Kidney (tissue), 14 donors: Measurements from ENCODE around the gene SPINK2. TPM values are rescaled to one million over a fixed set of nuclear protein-coding genes. Genes with fewer than 3 reads are reported as not detected.

ENCODE experiments used
- DNase-seq, 5 donors: peaks; one replicate each; pipeline ENCODE4 v3.0.0-alpha.2; 2013 to 2020
- FAIRE-seq: peaks from 2 replicates; lab custom pipeline; 2012; peaks lifted over from hg19 to GRCh38; lab: Jason Lieb, UNC
- H3K27ac ChIP-seq, 2 donors: one replicate each; pipeline ENCODE4 v1.7.0; 2013; ENCODE audit warnings: low read depth in 2 of 2, low read length in 2 of 2, inconsistent platforms in 1 of 2
- H3K27me3 ChIP-seq: one replicate; pipeline ENCODE4 v1.7.1; 2013; ENCODE audit warnings: low read length, inconsistent platforms; ENCODE audit not compliant: control insufficient read depth, insufficient read depth
- H3K36me3 ChIP-seq, 3 donors: one replicate each; pipeline versions ENCODE4 v1.7.0 to v1.7.1; 2013; ENCODE audit warnings: low read length in 3 of 3, control low read depth in 1 of 3, inconsistent platforms in 1 of 3; ENCODE audit not compliant: insufficient read depth in 3 of 3, control insufficient read depth in 2 of 3
- H3K4me1 ChIP-seq, 3 donors: one replicate each; pipeline versions ENCODE4 v1.7.0 to v1.7.1; 2013; ENCODE audit warnings: low read length in 3 of 3, inconsistent platforms in 1 of 3, low read depth in 1 of 3; ENCODE audit not compliant: control insufficient read depth in 2 of 3, insufficient read depth in 2 of 3
- H3K4me3 ChIP-seq, 3 donors: one replicate each; pipeline versions ENCODE4 v1.7.0 to v1.8.1; 2013; ENCODE audit warnings: low read length in 3 of 3, control low read depth in 1 of 3, inconsistent platforms in 1 of 3
- H3K9ac ChIP-seq, 3 donors: one replicate each; pipeline versions ENCODE4 v1.7.0 to v1.7.1; 2013; ENCODE audit warnings: low read length in 3 of 3, control low read depth in 1 of 3, inconsistent platforms in 1 of 3
- H3K9me3 ChIP-seq, 3 donors: one replicate each; pipeline versions ENCODE4 v1.7.0 to v1.7.1; 2013; ENCODE audit warnings: low read length in 3 of 3, control low read depth in 1 of 3, inconsistent platforms in 1 of 3; ENCODE audit not compliant: control insufficient read depth in 2 of 3, insufficient read depth in 1 of 3
- CTCF ChIP-seq: IDR thresholded peaks from 3 replicates; pipeline ENCODE4 v1.5.1; 2012; ENCODE audit warnings: mild to moderate bottlenecking, moderate library complexity, borderline replicate concordance; ENCODE audit not compliant: insufficient read depth; ENCODE audit errors: extremely low read depth
- intact Hi-C: fragments of 100-400 bp; cut with DNase I; formaldehyde crosslinking; loops from one replicate; pipeline ENCODE4 v1.11.1; 2022
- polyA plus RNA-seq: library from polyadenylated mRNA; stranded (reverse); fragments of 350-450 nt; fragmentation: Illumina TruSeq; extraction: RNeasy Lipid Tissue Mini Kit (QIAGEN cat#74804); gene quantifications from one replicate; pipeline ENCODE4 v1.2.3, GENCODE V29; 2014; ENCODE audit warnings: low read depth, low replicate concordance; ENCODE audit not compliant: insufficient read depth
- total RNA-seq: library from RNA; stranded (reverse); fragmentation: NEBNext Ultra II Directional; extraction: Animal tissue kit (Norgen Biotek cat#: 25700); gene quantifications from one replicate; pipeline ENCODE4 v1.2.1, GENCODE V29; 2021
- donor health status: control.
- donor health status: control.
- donor health status: control.
- donor health status: control.
- donor health status: control.
- donor health status: DM: yes; HTN: yes; CAD: no.
- donor health status: Normal renal cell carcinoma (clear cell type).

SPINK2 gene
- total and polyA plus RNA-seq, 2 donors from 2014 or later = 1.0 TPM; not detected in 1

GRCh38 chr4:56764775-56765174 lies 56.7 kb downstream of the SPINK2 start:
- no peak for TF ChIP-seq CTCF
- FAIRE-seq = no peak
- Histone ChIP-seq H3K9ac (no peak overlapping the region), H3K27ac (no peak overlapping the region), H3K4me3 (no peak overlapping the region), H3K27me3 (no peaks in the 10 kb centered on the region), H3K4me1 (no peaks in the 10 kb centered on the region), H3K36me3 (no peaks in the 10 kb centered on the region), H3K9me3 (no peaks in the 10 kb centered on the region)
- DNase-seq = no peak
- intact Hi-C loops = no loop called here

GRCh38 chr4:56764223-56764622 lies 57.3 kb downstream of the SPINK2 start:
- FAIRE-seq = no peak
- no peaks in the 10 kb centered on the region for H3K4me1 ChIP-seq
- intact Hi-C loops = no loop called here
- no peak for TF ChIP-seq CTCF
- H3K9ac ChIP-seq = no peak overlapping the region
- H3K9me3 ChIP-seq = no peaks in the 10 kb centered on the region
- no peak overlapping the region for H3K27ac ChIP-seq
- no peaks in the 10 kb centered on the region for H3K27me3 ChIP-seq
- H3K4me3 ChIP-seq = no peak overlapping the region
- H3K36me3 ChIP-seq = no peaks in the 10 kb centered on the region
- no peak for DNase-seq

- no peak for FAIRE-seq
- DNase-seq = no peak
- H3K9me3 ChIP-seq = no peaks in the 10 kb centered on the region
- no peak for TF ChIP-seq CTCF
- no peaks in the 10 kb centered on the region for H3K36me3 ChIP-seq
- H3K4me1 ChIP-seq = peaks cover 0 to 2% (median 0%) of the 10 kb centered on the region in 3 donors
- intact Hi-C loops = no loop called here
- no peaks in the 10 kb centered on the region for H3K27me3 ChIP-seq
- H3K27ac ChIP-seq = no peak overlapping the region
- no peak overlapping the region for H3K4me3 ChIP-seq
- no peak overlapping the region for H3K9ac ChIP-seq
Observed at GRCh38 chr4:56762484-56763250, 58.8 kb downstream of the SPINK2 start.
